22Rv1 (cell line): Measurements from ENCODE around the gene TM4SF4.

Source experiments
- ZFX ChIP-seq: fragments of 450-650 bp; IDR thresholded peaks from 2 replicates; pipeline ENCODE4 v1.6.1; 2017; ENCODE audit warnings: antibody characterized with exemption, borderline replicate concordance
- TF ChIP-seq, protein P1 (sequence below): fragments of 450-650 bp; IDR thresholded peaks from 2 replicates; pipeline ENCODE4 v1.5.1; 2017; ENCODE audit warnings: mild to moderate bottlenecking

DNA sequence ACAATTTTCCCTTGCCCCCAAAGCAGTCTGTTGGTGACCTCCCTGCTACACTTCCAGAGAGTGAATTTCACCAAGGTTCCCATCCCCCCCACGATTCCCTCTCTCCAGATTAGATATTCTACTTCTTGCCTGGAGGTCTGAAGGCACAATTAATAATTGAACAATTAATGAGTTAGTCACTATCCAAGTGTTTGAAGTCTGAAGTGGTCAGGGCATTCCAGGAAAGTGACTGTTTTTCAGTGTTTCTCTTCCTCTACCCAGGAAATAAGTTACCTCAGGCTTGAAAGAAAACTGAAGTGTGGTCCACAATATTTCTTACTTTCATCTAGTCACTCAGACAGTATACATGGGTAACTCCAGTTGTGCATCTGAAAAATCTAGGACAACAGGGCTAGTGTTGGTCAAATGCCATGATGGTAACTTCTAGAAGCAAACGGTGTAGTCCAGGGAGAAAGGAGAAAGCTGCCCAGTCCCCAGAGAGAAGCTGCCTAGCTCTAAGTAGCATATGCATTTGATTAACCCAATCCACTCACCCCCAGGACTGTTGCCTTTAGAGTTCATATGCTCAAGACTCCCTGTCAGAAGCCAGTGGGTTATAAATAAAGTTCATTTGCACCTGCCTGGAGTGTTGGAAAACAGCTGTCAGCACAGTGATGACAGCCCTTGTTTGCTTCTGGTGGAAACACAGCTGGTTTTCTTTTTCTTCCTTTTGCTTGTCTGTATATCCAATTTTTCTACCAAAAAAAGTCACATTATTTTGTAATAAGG lies 2.3 kb upstream of the TM4SF4 start:
- TF ChIP-seq, protein P1, sequence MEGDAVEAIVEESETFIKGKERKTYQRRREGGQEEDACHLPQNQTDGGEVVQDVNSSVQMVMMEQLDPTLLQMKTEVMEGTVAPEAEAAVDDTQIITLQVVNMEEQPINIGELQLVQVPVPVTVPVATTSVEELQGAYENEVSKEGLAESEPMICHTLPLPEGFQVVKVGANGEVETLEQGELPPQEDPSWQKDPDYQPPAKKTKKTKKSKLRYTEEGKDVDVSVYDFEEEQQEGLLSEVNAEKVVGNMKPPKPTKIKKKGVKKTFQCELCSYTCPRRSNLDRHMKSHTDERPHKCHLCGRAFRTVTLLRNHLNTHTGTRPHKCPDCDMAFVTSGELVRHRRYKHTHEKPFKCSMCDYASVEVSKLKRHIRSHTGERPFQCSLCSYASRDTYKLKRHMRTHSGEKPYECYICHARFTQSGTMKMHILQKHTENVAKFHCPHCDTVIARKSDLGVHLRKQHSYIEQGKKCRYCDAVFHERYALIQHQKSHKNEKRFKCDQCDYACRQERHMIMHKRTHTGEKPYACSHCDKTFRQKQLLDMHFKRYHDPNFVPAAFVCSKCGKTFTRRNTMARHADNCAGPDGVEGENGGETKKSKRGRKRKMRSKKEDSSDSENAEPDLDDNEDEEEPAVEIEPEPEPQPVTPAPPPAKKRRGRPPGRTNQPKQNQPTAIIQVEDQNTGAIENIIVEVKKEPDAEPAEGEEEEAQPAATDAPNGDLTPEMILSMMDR: no peak
- TF ChIP-seq ZFX: no peak
